ENCODE results near the gene KCNH5.
"Not testable (repeated sequence)": the region's sequence is repeated elsewhere in the genome, so short reads cannot be mapped to it uniquely, and the experiment has no call there.

The KCNH5 gene

GRCh38 chr14:62882967-62883366 is 162.3 kb downstream of the KCNH5 start:
- no peak for DNase-seq

- no peak for DNase-seq
These were observed 178.9 kb downstream of the KCNH5 start for GRCh38 chr14:62866376-62866775.

GRCh38 chr14:62864588-62864987 is 180.7 kb downstream of the KCNH5 start:
- no peak for DNase-seq

- DNase-seq: not testable (repeated sequence)
These were observed 187.2 kb downstream of the KCNH5 start for GRCh38 chr14:62858011-62858410.

DNA sequence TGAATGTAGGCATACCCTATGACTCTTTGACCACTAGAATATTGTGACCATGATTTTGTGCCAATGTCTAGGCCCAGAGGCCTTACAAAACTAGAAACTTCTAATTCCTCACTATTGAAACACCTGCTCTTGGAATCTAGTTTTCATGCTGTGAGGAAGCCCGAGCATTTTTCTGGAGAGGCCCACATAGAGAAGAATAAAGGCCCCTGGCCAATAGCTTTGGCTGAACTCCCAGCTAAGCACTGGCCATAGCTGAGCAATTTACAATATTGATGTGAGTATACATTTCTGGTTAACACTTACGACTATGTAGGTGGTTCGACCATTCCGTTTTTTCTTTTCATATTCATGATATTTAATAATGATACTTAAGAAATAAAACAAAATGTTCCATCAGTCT is 190.3 kb downstream of the KCNH5 start:
- no peak for DNase-seq

GRCh38 chr14:62847168-62847567 is 198.1 kb downstream of the KCNH5 start:
- DNase-seq: no peak

DNA sequence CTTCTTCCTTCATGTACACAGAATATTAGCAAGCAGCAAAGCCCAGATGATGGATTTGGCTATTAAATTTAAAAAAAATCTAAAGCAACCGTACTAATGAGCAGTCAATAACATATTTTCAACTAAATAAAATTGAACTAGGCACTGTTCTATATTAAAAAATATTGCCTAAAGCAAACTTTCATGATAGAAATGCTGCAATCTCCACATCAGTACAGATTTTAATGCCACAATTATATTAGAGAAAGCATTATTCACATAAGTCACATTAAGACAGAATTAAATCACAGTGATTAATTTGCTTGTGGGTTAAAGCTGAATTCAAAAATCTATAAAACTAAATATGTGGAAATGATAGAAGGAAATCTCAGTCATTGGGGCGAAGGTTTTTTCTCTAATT is 200.7 kb downstream of the KCNH5 start:
- no peak for DNase-seq

GRCh38 chr14:62824086-62824485 is 221.2 kb downstream of the KCNH5 start:
- DNase-seq: no peak

DNA sequence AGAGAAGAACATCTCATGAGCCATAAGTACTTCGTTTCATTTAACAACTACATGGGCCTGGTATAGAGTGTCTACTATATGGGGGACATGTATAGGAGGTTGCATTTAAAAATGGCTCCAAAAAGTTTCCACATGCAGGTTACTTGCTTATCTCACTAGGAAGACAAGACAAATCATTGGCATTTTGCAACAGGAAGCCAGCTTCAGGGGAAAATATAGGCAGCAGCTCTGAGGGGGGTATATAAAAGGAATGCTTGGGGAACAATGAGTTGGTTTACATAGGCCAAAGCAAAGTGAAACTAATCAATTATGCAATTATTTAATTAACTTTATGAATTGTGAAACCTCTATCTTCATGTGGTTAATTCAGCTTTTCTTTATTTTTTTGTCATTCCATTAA is 225.3 kb downstream of the KCNH5 start:
- DNase-seq: no peak

DNA sequence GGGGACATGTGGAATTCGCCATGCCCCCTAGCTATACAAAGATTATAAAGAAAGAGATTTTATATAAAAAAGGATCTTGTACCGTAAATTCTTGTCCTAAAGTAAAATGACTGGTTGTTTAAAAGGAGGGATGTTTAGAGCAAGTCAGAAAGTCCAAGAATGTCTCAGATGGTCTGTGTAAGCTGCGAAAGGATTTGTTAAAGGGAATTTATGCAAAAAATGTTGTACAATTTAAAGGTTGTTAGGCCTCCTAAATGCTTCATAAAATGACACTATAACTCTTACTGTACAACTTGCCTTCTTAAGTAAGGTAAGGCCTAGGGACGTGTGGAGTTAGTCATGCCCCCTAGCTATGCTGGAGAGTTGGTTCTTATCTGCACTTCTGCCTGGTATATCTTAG is 237.6 kb downstream of the KCNH5 start:
- no peak for DNase-seq

GRCh38 chr14:62800577-62800976 is 244.7 kb downstream of the KCNH5 start:
- DNase-seq: no peak

DNA sequence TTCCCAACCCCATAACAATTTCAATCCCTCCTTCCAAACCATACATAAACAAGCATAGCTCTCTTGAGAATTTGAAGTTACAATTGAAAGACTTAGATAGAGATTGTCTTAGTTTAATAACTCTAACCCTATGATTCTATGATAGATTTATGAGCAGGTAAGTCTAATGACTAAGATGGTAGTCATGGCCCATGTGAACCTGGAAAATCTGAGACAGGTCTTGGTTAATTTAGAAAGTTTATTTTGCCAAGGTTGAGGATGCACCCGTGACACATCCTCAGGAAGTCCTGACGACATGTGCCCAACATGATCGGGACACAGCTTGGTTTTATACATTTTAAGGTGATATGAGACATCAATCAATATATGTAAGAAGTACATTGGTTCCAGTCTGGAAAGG is 248.8 kb downstream of the KCNH5 start:
- no peak for DNase-seq

- DNase-seq: no peak
These were observed 252.7 kb downstream of the KCNH5 start for GRCh38 chr14:62792578-62792977.

DNA sequence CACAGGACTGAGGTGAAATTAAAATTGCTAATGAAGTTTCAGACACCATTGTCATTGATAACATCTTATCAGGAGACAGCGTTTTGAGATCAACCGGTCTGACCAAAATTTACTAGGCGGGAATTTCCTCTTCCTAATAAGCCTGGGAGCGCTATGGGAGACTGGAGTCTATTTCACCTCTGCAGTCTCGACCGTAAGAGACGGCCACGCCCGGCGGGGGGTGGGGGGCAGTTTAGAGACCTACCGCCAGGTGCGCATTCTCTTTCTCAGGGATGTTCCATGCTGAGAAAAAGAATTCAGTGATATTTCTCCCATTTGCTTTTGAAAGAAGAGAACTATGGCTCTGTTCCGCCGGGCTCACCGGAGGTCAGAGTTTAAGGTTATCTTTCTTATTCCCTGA is 263.9 kb downstream of the KCNH5 start:
- DNase-seq: not testable (repeated sequence)

GRCh38 chr14:62778852-62779251 is 266.4 kb downstream of the KCNH5 start:
- DNase-seq: no peak

- no peak for DNase-seq
These were observed 266.9 kb downstream of the KCNH5 start for GRCh38 chr14:62778310-62778709.

- no peak for DNase-seq
These were observed 267.7 kb downstream of the KCNH5 start for GRCh38 chr14:62777510-62777909.

- DNase-seq: no peak
These were observed 269.0 kb downstream of the KCNH5 start for GRCh38 chr14:62776300-62776699.

GRCh38 chr14:62768753-62769152 is 276.5 kb downstream of the KCNH5 start:
- DNase-seq: no peak

- DNase-seq: no peak
These were observed 281.3 kb downstream of the KCNH5 start for GRCh38 chr14:62763951-62764350.

- no peak for DNase-seq
These were observed 285.5 kb downstream of the KCNH5 start for GRCh38 chr14:62759796-62760195.

DNA sequence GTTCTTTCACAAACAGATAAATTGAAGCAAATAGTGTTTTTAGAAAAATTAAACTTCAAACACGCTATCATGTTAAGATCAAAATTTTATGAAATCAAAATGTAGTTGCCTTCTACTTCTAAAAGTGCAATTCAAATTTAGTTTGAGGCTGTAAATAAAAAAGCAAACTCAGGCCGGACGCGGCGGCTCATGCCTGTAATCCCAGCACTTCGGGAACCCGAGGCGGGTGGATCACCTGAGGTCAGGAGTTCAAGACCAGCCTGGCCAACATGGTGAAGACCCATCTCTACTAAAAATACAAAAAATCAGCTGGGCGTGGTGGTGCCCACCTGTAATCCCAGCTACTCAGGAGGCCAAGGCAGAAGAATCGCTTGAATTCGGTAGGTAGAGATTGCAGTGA is 298.4 kb downstream of the KCNH5 start:
- not testable (repeated sequence) for DNase-seq

DNA sequence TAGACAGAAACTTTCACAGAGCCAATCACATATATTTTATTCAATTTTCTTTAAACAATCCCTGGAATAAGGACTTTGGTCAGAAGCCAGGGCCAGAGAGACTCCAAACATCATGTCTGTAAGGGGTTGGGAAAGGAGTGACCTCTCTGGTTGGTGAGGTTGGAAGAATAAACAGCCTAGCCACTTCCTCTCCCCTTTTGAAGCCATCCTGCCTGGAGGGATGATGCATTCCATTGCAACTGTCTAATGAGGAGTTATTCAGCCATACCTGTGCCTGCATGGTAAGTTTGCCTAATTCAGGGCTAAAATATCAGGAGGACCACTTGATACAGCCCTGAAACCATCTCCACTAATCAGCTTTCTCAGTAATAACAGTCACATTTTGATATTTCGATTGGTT is 299.8 kb downstream of the KCNH5 start:
- DNase-seq: no peak

DNA sequence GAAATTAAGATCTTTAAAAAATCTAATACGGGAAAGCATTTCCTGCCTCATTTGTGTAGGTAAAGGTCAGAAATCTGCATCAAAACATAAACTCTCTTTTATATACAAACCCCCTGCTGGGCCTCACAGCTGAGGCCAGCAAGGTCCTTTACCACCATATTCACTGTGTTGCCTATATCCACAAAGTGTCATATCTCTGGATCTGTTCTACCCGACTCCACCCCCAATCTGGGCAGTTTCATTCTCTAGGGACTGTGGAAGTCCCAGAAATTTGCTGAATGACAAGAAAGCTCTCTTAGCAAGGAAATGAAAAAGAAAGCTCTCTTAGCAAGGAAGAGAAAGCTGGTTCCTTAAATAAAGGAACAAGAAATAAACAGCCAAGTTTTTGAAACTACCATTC is 301.7 kb downstream of the KCNH5 start:
- DNase-seq: no peak

GRCh38 chr14:62743118-62743517 is 302.1 kb downstream of the KCNH5 start:
- DNase-seq: no peak

- no peak for DNase-seq
These were observed 305.6 kb downstream of the KCNH5 start for GRCh38 chr14:62739647-62740046.
